Measurements from ENCODE around the gene DCAF8L1. TPM values are rescaled to one million over a fixed set of nuclear protein-coding genes. Genes with fewer than 3 reads are reported as not detected.

The DCAF8L1 gene
- total RNA-seq: not detected

DNA sequence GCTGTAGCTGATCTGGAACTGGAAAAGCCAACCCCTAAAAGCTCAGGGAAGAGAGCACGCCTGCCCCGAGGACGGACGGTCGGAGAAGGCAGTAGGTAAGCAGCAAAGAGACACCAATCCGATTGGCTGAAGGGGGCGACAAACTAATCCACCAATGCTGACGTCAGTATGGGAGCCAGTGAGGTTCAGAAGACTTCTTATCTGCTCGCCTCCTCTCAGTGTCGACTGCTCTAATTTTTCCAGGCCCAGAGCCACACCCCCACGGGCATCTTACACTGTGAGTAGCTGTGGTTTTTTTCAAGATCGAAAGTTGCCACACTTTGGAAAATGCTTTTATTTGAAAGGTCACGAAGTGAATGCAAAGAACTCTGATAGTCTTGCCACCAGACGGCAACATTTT is at the start of gene DCAF8L1:
Gene DCAF8L1, minus strand, starts transcription at position 101 of the 400 bp plus-strand sequence. CDS start 115 bp downstream, outside the sequence.
- Histone ChIP-seq H3K4me3 (no peak within 1 kb of the TSS), H3K4me1 (no peaks in the 10 kb centered on the region), H3K27me3 (no peaks in the 10 kb centered on the region), H3K9me3 (no peaks in the 10 kb centered on the region), H3K27ac (no peak within 1 kb of the TSS), H3K36me3 (no peaks in the 10 kb centered on the region)
- DNase-seq (ENCODE audit: low spot score in 2 of 2): no peak
- 88 to 89% methylated on average over 3 to 14 of the region's 14 CpGs for WGBS, 2 donors
- no peak for TF ChIP-seq POLR2A (IDR thresholded peaks at IDR 0.05)
- TF ChIP-seq EP300 (IDR thresholded peaks at IDR 0.05): no peak
- TF ChIP-seq, protein P1, sequence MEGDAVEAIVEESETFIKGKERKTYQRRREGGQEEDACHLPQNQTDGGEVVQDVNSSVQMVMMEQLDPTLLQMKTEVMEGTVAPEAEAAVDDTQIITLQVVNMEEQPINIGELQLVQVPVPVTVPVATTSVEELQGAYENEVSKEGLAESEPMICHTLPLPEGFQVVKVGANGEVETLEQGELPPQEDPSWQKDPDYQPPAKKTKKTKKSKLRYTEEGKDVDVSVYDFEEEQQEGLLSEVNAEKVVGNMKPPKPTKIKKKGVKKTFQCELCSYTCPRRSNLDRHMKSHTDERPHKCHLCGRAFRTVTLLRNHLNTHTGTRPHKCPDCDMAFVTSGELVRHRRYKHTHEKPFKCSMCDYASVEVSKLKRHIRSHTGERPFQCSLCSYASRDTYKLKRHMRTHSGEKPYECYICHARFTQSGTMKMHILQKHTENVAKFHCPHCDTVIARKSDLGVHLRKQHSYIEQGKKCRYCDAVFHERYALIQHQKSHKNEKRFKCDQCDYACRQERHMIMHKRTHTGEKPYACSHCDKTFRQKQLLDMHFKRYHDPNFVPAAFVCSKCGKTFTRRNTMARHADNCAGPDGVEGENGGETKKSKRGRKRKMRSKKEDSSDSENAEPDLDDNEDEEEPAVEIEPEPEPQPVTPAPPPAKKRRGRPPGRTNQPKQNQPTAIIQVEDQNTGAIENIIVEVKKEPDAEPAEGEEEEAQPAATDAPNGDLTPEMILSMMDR (IDR thresholded peaks at IDR 0.05): no peak

DNA sequence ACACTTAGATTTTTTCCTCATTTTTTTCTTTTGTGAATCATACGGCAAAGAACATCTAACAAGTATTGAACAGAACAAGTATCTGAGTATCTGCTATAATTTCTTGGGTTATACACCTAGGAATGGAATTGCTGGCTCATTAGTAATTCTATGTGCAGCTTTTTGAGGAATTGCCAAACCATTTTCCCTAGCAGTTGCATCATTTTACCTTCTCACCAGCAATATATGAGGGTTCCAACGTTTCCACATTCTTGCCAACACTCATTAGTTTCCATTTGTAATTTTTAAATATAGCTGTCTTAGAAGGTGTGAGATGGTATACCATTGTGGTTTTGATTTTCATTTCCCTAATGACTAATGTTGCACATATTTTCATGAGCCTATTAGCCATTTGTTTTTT is 41.1 kb upstream of the DCAF8L1 start:
- Histone ChIP-seq H3K27me3 (no peaks in the 10 kb centered on the region), H3K27ac (no peak overlapping the region), H3K4me3 (no peak overlapping the region), H3K4me1 (no peaks in the 10 kb centered on the region), H3K9me3 (no peaks in the 10 kb centered on the region), H3K36me3 (no peaks in the 10 kb centered on the region)
- no peak for DNase-seq (ENCODE audit: low spot score in 2 of 2)
- no peak for TF ChIP-seq POLR2A (IDR thresholded peaks at IDR 0.05)
- TF ChIP-seq, protein P1 (IDR thresholded peaks at IDR 0.05): no peak
- 66 to 77% methylated on average over 2 of the region's 2 CpGs for WGBS, 2 donors

DNA sequence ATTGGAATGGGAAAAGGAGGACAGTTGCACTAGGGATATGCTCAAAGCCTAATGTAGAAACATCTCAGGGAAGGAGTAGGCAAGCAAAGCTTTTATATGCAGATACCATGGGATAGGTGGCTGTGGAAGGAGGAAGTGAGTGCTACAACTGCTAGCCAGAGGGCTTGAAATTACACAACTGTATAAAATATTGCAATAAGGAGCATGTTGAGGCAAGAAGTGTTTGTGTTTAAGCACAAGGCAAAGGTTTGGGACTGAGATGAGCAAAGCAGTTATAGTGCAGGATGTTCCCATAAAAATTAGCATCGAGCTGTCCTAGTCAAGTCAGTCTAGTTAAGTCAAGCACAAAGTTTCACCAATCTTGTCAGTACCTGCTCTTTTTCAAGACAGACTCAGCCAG is 35.6 kb upstream of the DCAF8L1 start:
- DNase-seq (ENCODE audit: low spot score in 2 of 2): no peak
- TF ChIP-seq EP300 (IDR thresholded peaks at IDR 0.05): no peak
- TF ChIP-seq POLR2A (IDR thresholded peaks at IDR 0.05): no peak
- TF ChIP-seq, protein P1 (IDR thresholded peaks at IDR 0.05): no peak
- H3K4me1 ChIP-seq: no peaks in the 10 kb centered on the region
- no peaks in the 10 kb centered on the region for H3K36me3 ChIP-seq
- H3K27me3 ChIP-seq: no peaks in the 10 kb centered on the region
- H3K27ac ChIP-seq: no peak overlapping the region
- 66 to 78% methylated on average over 1 of the region's 1 CpG for WGBS, 2 donors
- no peaks in the 10 kb centered on the region for H3K9me3 ChIP-seq
- H3K4me3 ChIP-seq: no peak overlapping the region

DNA sequence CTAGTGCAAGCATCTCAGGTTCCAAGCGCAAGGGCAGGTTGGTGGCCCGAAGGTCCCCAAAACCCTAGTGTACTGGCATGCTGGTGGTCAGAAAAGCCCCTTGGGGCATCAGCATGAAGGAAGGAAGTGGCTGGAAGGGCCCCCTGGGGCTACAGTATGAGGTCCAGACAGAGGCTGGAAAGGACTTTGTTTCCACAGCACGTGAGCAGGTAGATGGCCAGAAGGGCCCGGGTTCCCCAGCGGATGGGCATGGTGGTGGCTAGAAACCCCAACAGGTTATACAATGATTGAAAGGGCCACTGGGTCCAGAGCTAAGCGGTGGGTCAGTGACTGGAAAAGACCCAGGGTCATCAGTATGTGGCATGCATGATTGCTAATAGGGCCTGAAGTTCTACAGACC is 34.7 kb upstream of the DCAF8L1 start:
- H3K4me3 ChIP-seq: no peak overlapping the region
- no peaks in the 10 kb centered on the region for H3K36me3 ChIP-seq
- H3K27ac ChIP-seq: no peak overlapping the region
- no peaks in the 10 kb centered on the region for H3K9me3 ChIP-seq
- DNase-seq (ENCODE audit: low spot score in 2 of 2): no peak
- no peaks in the 10 kb centered on the region for H3K27me3 ChIP-seq
- WGBS, 2 donors: 89 to 100% methylated on average over 3 to 6 of the region's 6 CpGs
- no peaks in the 10 kb centered on the region for H3K4me1 ChIP-seq
- TF ChIP-seq, protein P1 (IDR thresholded peaks at IDR 0.05): no peak
- TF ChIP-seq EP300 (IDR thresholded peaks at IDR 0.05) (no peak), POLR2A (IDR thresholded peaks at IDR 0.05) (no peak)

DNA sequence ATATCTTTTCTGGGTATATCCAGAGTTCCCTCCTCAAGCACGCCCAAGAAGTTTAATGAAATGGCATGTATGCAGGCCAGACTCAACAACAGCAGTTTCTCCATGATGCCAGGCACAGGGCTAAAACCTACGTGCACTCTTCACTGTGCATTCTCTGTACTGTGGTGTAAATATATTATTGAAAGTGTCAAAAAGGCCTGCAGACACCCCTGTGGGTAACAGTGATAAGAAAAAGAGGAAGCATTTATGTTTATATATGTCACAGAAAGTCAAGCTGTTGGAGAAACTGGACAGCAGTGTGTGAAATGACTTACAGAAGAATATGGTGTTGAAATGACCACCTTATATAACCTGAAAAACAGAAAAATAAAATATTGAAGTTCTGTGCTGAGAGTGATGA is 29.6 kb upstream of the DCAF8L1 start:
- H3K9me3 ChIP-seq: no peaks in the 10 kb centered on the region
- H3K4me3 ChIP-seq: no peak overlapping the region
- H3K27me3 ChIP-seq: no peaks in the 10 kb centered on the region
- no peak for DNase-seq (ENCODE audit: low spot score in 2 of 2)
- no peak for TF ChIP-seq EP300 (IDR thresholded peaks at IDR 0.05)
- TF ChIP-seq POLR2A (IDR thresholded peaks at IDR 0.05): no peak
- TF ChIP-seq, protein P1 (IDR thresholded peaks at IDR 0.05): no peak
- WGBS, 2 donors: 68 to 86% methylated on average over 2 of the region's 2 CpGs
- no peaks in the 10 kb centered on the region for H3K36me3 ChIP-seq
- no peak overlapping the region for H3K27ac ChIP-seq
- H3K4me1 ChIP-seq: no peaks in the 10 kb centered on the region
